DMS53 (cell line): ENCODE measurements around the gene SRGAP1.

Experiments
- DNase-seq: peaks from one replicate; lab custom pipeline; 2025; lab: John Stamatoyannopoulos, UW

Gene SRGAP1

DNA sequence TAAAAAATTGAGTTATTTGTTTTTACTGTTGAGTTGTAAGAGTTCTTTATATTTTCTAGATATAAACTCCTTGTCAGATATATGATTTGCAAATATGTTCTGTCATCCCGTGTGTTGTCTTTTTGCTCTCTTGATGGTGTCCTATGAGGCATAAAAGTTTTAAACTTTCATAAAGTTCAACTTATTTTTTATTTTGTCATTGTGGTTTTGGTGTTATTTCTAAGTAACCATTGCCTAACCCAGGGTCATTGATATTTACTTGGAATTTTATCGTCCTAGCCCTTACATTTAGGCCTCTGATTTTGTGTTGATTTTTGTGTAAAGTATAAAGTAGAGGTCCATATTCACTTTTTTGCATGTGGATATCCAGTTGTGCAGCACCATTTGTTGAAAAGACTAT is 63.1 kb downstream of the SRGAP1 start:
- DNase-seq = no peak

DNA sequence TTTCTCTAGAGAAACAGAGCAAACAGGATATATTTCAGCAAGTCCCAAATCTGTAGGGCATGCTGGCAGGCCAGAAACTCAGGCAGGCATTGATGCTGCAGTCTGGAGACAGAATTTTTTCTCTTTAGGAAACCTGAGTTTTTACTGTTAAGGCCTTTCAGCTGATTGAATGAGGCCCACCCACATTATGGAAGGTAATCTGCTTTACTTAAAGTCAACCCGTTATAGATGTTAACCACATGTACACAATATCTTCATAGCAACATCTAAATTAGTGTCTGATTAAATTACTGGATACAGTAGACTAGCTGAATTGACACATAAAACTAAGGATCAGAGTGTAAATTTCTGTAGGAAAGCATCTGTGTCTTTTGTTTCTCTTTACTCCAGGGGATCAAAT is 65.2 kb downstream of the SRGAP1 start:
- DNase-seq = no peak

DNA sequence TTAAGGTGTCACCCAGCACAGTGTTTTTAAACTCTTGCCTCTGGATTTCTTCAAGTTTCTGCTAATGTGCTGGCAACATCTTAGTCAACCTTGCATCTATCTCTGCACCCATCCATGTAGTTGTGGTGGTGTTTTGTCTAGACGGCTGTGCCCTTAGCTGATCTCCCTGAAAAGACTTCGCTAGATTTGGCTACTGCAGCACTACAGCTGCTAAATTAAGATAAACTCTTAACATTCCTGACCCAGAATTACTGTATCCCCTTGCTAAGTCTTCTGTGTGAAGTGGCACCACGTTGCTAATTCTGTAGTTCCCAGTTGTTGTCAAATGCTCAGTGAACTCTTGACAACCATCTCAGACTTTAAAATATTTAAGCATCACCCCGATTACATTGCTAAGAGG is 66.8 kb downstream of the SRGAP1 start:
- DNase-seq = no peak

DNA sequence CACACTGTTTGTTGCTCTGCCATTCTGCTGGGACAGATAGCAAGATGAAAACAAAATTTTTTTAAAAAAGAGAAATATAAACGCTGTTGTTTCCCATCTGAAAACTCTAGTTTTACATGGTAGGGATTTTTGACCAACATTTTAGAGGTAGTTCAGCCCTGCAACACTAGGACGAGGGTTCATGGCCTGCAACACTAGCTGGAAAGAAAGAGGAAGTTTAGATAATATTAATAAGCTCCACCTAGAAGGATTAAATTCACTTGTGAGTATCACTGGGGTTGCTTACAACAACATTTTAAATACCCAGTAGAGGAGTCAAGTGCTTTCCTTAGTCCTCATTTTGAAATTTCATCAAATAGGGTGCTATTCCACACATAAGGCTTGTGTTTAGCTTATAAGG is 68.2 kb downstream of the SRGAP1 start:
- no peak for DNase-seq

DNA sequence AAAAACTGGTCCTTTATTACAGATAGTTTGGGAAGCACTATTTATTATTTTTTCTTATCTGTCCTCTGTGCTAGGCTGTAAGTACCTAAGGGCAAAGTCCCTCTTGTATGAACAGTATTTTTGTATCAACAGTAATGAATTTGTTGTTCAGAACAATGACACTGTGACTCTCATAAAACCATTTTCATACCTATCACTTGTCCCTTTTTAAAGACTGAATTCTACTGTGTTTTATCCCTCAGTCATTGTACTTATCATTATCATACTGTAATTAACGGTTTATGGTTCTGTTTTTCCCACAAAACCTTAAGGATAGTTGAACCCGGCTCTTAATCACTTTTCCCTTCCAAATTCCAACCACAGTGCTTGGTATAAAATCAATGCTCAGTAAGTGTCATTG is 69.4 kb downstream of the SRGAP1 start:
- peak; percentile 13 for DNase-seq

DNA sequence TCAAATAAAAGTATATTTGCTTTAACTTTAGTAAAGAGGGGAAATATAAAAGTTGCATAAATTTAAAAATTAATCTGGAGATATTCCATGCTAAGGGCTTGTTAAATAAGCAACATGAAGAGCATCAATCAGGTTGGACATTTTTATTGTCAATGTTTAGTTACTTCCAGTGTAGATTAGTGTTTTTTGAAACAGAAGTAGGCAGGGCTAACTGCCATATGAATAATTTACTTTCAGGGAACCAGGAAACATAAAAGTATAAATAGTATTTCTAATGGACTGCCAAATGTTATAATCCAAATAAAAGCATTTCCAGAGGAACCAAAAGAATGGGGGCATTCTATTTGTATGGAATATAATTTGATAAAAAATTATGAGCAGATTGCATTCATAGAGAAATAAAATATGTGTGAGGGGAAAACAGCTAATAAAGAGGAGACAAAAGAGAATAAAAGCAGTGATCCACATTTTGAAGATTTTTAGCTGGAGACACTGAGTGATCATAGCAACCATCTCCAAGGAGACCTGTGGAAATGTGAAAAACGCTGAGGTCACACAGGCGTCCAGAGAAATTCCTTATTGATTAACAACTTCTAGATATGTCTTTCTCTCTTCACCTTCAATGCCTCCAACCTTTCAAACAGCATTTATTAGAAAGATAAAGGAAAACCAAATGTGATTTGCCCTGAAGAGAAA is 70.8 kb downstream of the SRGAP1 start:
- peak; percentile 34 for DNase-seq

DNA sequence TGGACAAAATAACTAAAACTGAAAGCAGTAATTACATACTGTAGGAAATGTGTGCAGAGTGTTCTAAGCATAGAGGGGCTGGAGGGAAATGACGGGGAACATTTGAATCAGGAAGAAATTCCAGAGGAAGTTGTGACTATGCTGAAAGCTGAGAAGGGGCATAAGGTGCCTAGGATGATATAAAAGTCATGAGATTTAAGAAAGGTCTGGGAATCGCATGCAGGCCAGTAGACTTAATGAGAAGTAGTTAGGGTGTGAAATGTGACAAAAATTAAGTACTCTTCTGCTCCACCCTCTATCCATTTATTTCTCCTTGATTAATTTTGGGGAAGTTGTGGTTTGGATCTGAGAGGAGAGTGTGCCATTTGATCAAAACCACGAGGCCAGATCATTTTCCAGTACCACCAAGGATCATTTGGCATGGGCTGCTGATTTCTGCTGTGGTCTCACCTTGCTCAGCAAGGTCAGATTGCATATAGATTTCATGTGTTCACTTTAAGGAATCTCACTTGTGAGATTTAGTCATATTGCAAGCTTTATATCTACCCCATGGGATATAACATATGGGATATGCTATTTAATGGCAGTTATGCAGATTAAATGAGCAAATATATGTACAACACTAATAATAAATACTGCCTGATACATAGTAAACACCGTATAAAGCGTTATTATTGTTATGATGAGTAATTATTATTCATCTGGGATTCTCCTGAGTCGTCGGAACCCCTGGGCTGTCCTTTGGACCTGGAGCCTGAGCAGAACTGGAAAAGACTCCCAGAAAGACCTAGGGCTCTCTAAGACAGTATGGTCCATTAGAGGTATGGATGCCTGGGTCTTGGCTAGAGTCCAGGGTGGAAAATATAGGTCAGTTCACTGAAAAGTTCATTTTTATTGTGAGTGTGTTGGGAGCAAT is 72.3 kb downstream of the SRGAP1 start:
- DNase-seq = no peak

DNA sequence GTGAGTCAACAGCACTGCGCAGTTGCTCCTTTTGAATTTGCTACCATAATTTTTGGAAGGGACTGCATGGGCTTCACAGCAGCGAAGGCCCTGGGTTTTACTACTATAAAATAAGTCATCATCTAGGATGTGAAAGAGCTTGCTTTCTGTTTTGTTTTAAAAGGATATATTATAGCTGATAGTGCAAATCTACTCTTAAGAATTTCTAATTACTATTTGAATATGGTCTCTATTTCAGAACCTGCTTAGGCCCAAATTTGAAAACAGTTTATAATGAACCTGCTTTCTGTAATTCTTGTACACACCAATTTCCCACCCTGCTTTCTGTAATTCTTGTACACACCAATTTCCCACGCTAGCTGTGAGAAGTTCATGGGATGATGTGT is 73.0 kb downstream of the SRGAP1 start:
- no peak for DNase-seq

DNA sequence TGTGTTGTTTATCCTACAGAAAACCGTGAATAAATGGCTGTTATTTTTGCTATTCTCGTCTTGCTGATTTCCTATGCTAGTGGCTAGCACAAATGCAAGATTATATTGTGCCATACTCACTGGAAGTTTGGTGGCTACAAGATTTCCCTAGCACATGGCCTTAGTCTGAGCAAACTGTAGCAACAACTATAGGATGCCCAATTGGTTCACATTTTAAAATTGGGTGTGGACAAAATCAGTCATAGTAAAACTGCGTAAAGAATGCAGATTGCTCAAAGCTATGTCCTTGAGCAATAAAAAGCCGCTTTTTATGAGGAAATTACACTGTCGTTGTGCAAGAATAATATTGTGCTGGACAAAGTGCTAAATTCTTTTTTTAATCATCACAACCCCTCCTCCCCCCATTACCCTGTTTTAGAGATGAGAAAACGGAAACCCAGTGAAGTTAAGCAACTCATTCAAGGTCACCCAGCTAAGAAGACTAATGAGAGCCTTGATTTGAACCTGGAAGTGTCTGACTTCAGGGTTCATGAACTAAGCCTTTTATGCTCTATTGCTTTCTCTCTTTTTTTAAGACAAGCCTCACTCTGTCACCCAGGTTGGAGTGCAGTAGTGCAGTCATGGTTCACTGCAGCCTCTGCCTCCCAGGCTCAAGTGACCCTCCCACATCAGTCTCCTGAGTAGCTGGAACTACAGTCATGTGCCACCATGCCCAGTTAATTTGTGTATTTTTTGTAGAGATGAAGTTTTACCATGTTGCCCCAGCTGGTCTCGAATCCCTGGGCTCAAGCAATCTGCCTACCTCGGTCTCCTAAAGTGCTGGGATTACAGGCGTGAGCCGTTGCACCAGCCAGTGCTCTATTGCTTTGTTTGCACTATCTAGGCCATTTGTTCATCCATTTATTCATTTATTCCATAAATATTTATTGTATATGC is 73.6 kb downstream of the SRGAP1 start:
- peak; percentile 76 for DNase-seq

DNA sequence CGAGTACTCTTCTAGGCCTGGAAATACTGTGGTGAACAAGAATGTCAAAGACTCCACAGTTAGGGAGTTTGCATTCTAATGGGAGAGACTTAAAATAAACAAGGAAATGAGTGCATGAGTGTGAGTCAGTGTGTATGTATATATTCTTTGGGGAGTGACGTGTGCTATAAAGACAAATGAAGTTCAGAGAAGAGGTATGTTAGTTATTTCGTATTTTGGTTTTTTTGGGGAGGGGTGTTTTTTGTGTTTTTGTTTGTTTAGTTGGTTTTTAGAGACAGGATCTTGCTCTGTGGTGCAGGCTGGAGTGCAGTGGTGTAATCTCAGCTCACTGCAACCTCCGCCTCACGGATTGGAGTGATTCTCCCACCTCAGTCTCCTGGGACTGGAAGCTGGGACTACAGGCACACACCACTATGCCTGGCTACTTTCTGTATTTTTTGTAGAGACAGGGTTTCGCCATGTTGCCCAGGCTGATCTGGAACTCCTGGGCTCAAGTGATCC is 74.3 kb downstream of the SRGAP1 start:
- DNase-seq = peak; percentile 81

DNA sequence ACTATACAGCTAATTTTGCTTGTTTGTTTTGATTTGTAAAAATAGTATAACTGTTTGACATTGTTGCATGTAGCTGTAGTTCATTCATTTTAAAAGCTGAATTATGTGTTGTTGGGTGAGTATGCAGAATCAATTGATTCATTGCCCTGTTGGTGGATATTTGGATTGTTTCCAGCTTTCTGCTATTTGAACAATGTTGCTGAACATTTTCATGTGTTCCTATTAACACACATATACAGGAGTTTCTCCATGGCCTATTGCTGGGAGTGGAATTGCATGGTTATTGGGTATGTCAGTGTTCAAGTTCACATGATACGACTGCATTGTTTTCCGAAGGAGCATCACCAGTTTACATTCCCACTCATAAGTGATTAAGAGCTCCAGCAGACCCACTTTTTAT is 75.3 kb downstream of the SRGAP1 start:
- no peak for DNase-seq

DNA sequence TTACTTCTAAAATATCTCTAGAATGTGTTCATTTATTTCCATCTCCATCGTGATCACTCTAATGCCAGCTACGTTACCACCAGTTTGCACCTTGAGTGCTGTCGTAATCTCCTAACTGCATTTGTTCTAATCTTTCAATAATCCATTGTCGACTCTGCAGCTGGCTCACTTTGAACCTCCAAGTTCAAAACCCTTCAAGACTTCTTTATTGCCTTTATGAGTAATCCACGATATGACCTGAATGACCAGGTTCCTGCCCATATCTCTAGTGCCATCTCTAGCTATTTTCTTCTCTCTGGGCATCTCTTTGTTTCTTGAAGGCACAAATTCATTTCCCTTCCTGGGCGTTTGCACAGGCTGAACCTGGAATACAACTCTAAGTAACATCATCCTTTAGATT is 76.7 kb downstream of the SRGAP1 start:
- no peak for DNase-seq

DNA sequence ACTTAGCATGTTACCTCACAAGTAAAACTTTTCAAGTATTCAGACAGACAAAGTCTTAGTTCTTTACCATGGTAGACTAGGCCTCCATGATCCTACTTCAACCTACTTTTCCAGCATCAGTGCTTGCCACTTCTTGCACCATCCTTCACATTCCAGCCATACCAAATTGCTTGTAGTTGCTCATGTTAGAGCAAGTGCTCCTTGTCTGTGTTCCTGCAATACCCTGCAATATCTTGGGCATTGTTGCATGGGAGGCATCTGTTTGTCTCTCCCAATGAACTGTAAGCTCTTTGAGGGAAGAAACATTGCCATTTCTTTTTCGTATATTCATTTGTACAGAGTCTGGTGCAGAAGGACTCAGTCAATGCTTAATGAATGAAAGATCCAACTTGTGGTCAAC is 78.0 kb downstream of the SRGAP1 start:
- no peak for DNase-seq

DNA sequence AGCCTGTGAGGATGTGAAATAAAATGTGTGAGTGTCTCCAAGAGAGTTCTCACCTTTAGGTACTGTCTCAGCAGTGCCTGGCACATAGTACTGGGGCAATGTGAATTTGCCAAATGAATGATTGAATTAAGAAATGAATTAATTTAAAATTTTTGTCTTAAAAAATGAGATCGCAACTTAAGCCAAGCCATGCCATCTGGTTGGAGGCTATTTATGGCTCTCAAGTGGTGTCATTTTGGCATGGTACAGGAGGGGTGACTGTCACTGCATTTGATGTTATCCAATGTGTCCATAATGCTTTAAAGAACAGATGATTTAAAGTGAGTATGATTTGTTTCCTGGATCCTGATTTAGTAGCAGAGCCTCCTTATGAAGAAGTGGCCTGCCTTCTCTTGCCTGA is 80.3 kb downstream of the SRGAP1 start:
- DNase-seq = no peak

DNA sequence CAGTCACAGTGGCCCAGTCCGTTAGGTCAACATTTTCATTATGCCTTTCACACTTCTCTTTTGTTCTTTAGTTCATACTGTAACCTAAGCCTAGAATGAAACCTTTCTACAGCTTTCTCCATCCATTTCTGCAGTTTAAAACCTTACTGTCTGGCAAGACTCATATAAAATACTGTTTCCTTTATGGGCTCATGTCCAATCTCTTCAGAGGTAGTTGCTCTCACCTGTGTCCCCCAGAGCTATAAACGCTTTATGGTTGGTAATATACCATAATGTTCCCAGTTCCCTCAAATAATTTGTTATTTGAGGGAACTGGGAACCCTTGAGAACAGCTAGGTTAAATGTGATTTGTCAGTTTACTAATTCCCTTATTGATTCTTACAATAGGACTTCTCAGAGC is 83.0 kb downstream of the SRGAP1 start:
- DNase-seq = no peak

DNA sequence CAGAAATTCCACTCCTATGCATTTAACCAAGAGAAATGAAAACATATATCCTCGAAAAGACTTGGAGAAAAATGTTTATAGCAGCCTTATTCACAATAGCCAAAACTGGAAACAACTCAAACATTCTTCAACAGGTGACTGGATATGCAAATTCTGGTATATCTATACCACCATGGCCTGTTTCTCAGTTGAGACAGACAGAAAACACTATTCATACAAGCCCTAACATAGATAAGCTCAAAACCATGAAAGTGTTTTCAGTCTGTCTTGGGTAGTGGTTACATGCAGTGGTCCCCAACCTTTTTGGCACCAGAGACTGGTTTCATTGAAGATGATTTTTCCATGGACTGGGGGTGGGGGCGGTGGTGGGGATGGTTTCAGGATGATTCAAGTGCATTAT is 83.8 kb downstream of the SRGAP1 start:
- no peak for DNase-seq

DNA sequence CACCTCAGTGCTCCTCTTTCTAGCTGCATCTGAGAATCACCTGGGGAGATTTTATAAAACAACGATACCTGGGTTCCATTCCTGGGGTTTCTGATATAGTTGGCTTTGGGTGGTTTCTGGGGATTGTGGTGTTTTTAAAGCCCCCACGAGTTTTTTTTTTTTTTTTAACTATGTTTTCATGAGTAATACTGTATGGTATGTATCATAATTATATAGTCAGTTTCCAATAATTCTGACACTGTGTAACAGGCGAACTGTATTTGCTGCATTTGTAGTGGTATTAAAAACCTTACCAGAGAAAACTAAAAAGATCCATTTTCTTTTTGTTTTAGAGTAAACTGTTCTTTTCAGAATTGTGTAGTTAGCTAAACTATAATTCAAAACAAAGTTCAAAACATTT is 84.9 kb downstream of the SRGAP1 start:
- no peak for DNase-seq

DNA sequence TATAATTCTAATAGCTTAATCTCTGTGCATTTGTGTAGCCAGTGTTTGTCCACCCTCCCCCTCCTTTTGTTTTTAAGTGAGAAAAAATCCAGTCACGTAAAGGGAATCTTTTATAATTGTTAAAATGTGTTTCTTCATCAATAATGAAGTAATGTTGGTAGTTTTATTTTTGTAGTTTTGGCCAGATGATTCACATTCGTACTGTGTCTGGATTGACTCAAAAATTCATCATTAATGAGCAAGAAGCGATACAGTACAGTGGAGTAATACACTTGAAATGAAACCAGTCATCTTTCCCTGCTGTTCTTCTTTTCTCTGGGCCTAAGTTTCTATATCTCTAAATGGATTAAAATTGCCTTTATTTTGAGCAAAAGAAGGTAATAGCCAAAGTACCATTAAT is 86.5 kb downstream of the SRGAP1 start:
- no peak for DNase-seq

DNA sequence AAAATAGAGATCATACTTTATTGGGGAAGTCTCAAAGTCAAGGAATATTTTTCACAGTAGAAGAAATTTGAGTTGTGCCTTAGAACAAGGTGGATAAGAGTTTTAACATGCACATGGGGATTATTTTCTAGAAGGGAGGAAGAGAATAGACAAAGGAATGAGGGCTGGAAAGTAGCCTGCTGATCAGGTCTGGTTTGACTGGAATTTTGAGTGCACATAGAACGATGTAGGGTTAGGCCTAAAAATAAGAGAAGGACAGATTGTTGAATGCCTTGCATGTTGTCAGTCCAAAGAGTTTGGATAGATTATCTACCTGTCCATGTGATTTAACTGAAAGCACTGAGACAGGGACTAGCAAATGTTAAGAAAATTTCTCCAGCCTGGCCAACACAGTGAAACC is 87.2 kb downstream of the SRGAP1 start:
- no peak for DNase-seq

DNA sequence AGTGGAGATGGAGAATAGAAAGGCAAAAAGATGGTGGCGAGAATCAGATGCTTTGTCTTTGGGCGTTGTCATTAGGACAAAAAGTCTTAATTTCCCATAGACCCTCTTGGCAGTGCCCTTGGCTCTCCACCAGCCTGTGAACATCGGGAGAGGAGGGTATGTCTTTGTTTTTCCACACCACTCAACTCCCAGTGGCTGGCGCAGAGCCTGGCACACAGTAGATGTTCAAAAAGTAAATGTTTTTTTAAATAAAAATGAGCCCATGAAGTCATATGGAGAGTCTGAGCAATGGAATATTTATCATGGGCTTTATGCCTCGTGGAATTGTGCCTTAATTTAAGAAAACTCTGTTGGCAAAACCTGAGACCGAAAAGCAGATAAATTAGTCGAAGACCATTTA is 90.4 kb downstream of the SRGAP1 start:
- no peak for DNase-seq

DNA sequence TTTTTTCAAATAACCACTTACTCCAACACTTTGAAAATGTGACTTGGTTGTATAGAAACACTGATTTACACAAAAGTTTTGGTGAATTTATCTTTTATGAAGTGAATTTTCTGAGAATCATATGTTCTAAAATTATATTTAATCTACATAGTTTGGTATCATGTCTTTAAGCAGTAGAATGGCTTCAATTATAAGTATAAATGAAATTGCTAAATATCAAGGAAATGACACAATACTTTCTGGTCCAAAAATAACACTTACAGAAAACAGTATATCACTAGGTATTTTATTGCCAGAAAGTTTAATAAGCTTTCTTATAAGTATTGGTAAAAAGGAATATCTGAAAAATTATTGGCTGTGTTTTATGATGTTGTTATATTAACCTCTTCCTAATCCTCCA is 90.9 kb downstream of the SRGAP1 start:
- no peak for DNase-seq
